Heart left ventricle (tissue), 13 donors: ENCODE results near the gene HERC3.

Experiments
- CTCF ChIP-seq, 12 donors: fragments of 200-600 bp; sonication (generic) in 4 of 12; IDR thresholded peaks; one replicate each; pipeline versions ENCODE4 v1.5.0 to v1.8.0; 2018 to 2022; ENCODE audit warnings: antibody characterized with exemption in 12 of 12, mild to moderate bottlenecking in 5 of 12
- POLR2A ChIP-seq, 2 donors: fragments of 450-650 bp; IDR thresholded peaks; one replicate each; pipeline ENCODE4 v1.6.1; 2017; ENCODE audit warnings: antibody characterized with exemption in 2 of 2, mild to moderate bottlenecking in 2 of 2, moderate library complexity in 2 of 2
- donor health status: ischemic (EF 13 %, LVEDD 7.1; RV severe dilation, severe dysfunction).
- donor health status: DM: no; HTN: yes; CAD: no.
- donor health status: DM: no; HTN: no; CAD: no.
- donor health status: ischemic (EF 25% LVEDD 6.9; RV normal size, moderate dysfunction).
- donor health status: ischemic (EF 25% LVEDD 5.7; RV mildly dilated, moderate dysfunction).
- donor health status: ischemic (EF 35%, LVEDD 5.7; RV mildly dilated, moderate dysfunction).
- donor health status: nonischemic (EF 11% LVEDD 7.7; RV severe dilation, severe dysfunction).
- donor health status: DM: yes; HTN: yes; CAD: no.
- donor health status: PGD.
- donor health status: ischemic (EF 29% LVEDD 5.4; RV normal size, mild dysfunction).
- donor health status: nonischemic (EF 23%, LVEDD 6.1; RV moderate dilation, normal function).

GRCh38 chr4:88675543-88675942 lies 83.3 kb downstream of the HERC3 start:
- TF ChIP-seq CTCF (IDR thresholded peaks at IDR 0.05) (no peak), POLR2A (IDR thresholded peaks at IDR 0.05) (no peak)
